MM.1S (cell line): Measurements from ENCODE around the gene GPR108.

ENCODE experiments used
- EZH2 ChIP-seq: fragments of 300-600 bp; sonication (generic); optimal IDR thresholded peaks from 2 replicates; pipeline ENCODE3; 2017; ENCODE audit warnings: low read depth, mild to moderate bottlenecking, antibody characterized with exemption, low read length, mixed read lengths
- TF ChIP-seq, protein P1 (sequence below): fragments of 300-600 bp; sonication (generic); IDR thresholded peaks from 2 replicates; pipeline ENCODE4 v1.5.1; 2016; ENCODE audit warnings: antibody characterized with exemption, low read length, mixed read lengths

DNA sequence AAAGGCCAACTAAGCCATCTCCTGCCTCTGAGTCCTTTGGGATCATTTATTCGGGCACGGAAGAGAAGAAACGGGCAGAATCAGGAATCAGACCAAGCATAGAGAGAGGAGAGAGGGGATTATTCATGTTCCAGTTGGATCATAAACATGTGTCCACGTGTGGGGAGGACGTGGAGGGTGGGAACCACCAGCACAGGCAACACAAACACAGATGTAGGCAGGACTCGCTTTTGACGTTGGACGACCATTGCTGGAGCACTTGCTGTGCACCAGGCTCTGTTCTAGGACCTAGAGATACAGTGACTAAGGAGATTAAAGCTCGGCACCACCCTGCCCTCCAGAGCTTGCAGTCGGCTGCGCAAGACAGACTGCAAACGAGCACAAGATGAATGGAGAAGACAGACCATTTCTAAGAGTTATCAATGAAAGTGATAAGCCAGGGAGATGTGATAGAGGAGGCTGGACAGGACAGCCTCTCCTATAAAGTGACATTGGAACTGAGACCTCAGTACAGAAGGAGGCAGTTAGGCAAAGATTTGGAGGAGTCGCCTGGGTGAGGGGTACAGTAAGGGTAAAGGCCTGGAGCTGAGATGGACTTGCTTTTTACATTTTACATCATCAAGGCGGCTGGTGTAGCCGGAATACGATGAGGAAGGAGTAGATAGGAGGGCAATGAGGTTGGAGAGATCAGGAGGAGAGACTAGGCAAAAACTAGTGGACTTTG lies 29.1 kb upstream of the GPR108 start:
- TF ChIP-seq, protein P1, sequence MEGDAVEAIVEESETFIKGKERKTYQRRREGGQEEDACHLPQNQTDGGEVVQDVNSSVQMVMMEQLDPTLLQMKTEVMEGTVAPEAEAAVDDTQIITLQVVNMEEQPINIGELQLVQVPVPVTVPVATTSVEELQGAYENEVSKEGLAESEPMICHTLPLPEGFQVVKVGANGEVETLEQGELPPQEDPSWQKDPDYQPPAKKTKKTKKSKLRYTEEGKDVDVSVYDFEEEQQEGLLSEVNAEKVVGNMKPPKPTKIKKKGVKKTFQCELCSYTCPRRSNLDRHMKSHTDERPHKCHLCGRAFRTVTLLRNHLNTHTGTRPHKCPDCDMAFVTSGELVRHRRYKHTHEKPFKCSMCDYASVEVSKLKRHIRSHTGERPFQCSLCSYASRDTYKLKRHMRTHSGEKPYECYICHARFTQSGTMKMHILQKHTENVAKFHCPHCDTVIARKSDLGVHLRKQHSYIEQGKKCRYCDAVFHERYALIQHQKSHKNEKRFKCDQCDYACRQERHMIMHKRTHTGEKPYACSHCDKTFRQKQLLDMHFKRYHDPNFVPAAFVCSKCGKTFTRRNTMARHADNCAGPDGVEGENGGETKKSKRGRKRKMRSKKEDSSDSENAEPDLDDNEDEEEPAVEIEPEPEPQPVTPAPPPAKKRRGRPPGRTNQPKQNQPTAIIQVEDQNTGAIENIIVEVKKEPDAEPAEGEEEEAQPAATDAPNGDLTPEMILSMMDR: no peak
- no peak for TF ChIP-seq EZH2
